ENCODE results near the gene PLEKHS1.
"Not testable (repeated sequence)": the region's sequence is repeated elsewhere in the genome, so short reads cannot be mapped to it uniquely, and the experiment has no call there.

The PLEKHS1 gene

DNA sequence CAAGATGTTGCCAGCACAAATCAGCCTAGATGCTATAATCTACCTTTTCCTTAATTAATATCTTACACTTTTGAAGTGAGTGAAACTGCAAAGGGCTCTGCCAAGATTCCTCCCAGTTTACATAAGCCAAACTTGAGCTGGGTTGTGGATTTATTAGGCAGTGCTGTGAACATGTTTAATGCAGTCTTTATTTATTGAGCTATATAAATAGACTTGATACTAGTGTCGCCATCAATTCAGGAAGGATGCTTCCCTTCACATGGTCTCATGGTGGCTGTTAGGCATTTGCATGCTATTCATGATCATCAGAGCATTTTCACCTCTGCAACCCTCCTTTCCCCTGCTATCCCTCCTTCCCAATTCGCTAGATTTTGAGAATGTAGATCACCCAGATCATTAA lies 40.2 kb downstream of the PLEKHS1 start:
- DNase-seq (ENCODE audit: low spot score) = no peak

DNA sequence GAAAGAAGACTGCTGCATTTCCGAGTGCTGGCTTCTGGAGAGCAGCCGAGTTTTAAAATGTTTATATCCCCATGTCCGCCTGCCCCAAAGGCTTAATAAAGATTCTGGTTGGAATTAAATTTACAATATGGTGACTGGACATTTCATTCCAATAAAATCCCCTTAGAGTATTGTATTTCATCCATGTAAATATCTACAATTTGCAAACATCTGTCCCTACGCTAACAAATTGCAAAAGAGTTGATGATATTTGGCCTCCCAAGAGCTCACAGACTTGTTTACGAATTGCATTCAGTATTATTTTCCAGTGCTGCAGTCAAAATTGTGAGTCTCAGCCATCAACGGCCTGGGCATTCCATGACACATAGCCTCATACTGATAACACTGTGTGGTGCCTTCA lies 50.1 kb downstream of the PLEKHS1 start:
- DNase-seq (ENCODE audit: low spot score) = no peak

DNA sequence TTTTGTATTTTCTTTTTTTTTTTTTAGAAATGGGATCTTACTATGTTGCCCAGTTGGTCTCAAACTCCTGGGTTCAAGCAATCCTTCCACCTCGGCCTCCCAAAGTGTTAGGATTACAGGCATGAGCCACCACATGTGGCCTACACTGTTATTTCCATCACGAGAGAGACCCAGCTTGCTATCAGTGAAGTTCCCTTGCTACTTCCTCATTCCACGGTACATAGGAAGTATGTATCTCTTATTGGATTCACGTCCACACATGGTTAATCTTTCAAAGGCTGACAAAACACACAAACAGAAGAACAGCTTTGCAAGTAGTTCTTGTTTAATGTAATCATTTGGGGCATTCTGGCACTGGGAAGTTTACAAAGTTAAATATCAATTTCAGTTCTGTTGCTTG lies 51.5 kb downstream of the PLEKHS1 start:
- no peak for DNase-seq (ENCODE audit: low spot score)

DNA sequence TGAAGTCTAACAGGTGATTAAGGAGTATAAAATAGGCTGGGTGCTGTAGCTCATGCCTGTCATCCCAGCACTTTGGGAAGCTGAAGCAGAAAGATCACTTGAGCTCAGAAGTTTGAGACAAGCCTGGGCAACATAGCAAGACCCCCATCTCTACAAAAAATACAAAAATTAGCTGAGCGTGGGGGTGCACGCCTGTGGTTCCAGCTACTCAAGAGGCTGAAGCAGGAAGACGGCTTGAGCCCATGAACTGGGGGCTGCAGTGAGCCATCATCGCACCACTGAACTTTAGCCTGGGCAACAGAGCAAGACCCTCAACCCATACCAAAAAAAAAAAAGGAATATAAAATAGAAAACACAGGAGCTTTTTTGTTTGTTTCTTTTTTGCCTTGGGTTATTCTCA lies 55.0 kb downstream of the PLEKHS1 start:
- no peak for DNase-seq (ENCODE audit: low spot score)

DNA sequence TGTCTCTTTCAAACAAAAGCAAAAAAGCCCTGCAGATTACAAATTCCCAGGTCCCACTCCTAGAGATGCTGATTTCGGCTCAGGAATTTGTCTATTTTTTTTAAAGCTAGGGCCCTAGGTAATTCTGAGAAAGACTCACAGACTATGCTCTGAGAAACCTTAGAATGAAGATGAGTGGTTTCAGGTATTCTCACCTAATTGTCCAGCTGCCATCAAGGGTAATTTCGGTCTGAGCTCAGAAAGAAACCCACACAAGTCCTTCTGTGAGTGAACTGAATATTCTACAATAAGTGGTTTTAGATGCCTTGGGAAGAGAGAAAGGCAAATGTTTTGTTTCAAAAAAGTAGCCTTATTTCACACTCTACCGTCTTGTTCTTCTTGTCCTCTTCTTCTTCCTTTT lies 56.7 kb downstream of the PLEKHS1 start:
- no peak for DNase-seq (ENCODE audit: low spot score)

DNA sequence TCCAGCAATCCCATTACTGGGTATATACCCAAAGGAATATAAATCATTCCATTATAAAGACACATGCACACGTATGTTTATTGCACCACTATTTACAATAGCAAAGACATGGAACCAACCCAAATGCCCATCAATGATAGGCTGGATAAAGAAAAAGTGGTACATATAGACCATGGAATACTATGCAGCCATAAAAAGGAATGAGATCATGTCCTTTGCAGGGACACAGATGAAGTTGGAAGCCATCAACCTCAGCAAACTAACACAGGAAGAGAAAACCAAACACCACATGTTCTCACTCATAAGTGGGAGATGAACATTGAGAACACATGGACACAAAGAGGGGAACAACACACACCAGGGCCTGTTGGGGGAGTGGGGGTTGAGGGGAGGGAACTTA lies 63.2 kb downstream of the PLEKHS1 start:
- DNase-seq (ENCODE audit: low spot score) = not testable (repeated sequence)

DNA sequence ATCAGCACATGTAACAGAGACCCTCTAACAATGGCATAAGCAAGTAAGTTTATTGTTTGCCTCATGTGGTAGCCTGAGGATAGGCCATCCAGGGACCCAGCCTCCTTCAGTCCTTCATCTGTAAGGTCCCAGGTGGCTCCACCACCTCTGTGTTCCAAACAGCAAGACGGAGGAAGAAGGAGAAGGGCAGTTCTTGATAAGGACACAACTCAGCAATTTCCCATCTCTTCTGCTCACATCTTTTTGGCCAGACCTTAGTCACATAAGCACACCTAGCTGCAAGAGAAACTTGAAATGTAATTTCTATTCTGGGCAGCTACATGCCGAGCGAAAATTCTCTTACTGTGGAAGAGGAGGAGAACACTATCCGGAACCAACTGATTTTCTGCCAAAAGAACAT lies 68.5 kb downstream of the PLEKHS1 start:
- DNase-seq (ENCODE audit: low spot score) = no peak

DNA sequence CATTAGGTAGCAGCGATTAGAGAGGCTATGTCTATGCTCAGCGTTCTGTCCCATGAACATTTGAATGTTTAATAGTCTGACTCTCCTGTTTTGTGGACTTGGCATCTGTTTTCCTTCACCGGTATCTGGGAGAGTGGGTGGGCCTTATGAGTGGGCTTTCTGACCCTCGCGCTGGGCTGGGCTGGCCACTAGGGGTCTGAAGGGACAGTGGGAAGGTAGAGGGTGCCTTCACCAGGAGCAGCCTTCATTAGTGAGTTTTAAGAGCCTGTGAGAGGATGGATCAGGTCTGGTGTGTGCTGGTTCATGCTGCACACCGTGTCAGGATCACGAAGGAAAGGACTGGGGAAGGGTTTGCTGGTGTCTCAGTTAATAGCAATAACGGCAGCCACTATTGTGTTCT lies 69.0 kb downstream of the PLEKHS1 start:
- no peak for DNase-seq (ENCODE audit: low spot score)

DNA sequence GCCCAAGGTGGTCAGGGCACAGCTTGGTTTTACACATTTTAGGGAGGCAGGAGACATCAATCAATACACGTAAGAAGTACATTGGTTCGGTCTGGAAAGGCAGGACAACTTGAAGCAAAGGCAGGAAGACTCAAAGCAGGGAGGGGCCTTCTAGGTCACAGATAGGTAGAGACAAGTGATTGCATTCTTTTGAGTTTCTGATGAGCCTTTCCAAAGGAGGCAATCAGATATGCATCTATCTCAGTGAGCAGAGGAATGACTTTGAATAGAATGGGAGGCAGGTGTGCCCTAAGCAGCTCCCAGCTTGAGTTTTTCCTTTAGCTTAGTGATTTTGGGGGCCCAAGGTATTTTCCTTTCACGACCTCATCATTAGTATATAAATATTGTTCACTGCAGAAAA lies 69.8 kb downstream of the PLEKHS1 start:
- not testable (repeated sequence) for DNase-seq (ENCODE audit: low spot score)

DNA sequence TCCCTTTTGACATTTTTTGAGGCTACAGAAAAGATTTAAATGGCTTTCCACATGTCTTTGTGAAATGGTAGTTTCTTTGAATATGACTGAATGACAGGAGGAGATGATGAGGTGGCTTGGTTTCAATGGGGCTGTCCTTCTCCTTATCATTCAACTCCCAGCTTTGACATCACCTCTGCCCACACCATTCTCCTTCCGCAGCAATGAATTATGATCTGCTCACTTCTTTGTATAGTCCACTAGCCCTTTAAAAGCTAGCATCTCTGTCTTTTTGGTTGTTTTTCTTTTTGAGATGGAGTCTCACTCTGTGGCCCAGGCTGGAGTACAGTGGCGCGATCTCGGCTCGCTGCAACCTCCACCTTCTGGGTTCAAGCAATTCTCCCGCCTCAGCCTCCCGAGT lies 70.7 kb downstream of the PLEKHS1 start:
- no peak for DNase-seq (ENCODE audit: low spot score)

DNA sequence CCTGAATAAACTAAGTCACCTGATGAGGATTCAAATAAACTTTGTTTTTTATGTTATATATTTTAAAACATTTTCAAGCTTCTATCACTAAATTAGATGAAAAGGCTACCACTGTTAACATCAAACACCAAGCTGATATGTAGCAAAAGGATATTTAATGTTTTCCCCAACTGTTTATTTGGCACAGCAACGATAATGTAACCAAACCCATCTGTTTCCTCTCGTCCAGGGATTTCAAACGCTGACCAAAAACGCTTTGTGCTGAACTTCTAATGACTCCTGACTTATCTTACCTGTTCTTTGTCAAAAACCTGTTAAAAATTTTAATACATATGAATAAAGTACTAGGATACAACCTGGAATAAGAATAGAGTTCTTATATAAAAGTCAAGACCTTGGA lies 71.9 kb downstream of the PLEKHS1 start:
- DNase-seq (ENCODE audit: low spot score) = no peak

DNA sequence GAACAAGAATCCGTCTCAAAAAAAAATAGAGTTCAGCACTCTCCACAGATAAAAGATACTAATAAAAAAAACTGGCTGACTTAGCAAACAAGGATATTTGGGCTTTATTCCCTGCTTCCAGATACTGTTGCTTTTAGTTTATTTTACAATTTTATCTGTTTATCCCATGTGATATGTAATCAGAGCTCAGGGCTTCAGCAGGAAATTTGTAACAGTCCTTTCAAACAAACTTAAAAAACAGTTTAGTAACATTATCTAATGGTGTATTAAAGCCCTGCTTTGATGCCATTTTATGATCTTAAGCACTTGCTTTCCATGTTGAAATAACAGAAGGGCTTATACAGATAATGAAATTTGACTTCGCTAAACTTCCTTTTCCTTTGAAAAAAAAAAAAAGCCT lies 74.3 kb downstream of the PLEKHS1 start:
- no peak for DNase-seq (ENCODE audit: low spot score)

DNA sequence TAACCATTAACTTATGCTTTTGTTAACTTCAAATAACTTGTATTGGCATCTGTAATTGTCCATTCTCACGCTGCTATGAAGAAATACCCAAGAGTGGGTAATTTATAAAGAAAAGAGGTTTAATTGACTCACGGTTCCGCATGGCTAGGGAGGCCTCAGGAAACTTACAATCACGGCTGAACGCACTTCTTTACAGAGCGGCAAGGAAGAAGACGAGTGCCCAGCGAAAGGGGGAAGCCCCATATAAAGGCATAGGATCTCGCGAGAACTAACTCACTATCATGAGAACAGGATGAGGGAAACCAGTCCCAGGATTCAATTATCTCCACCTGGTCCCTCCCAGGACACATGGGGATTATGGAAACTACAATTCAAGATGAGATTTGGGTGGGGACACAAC lies 77.1 kb downstream of the PLEKHS1 start:
- not testable (repeated sequence) for DNase-seq (ENCODE audit: low spot score)

Data from HuH-7.5 (cell line).